Psoas muscle (tissue), 8 donors: ENCODE results near the gene POLN. TPM values are rescaled to one million over a fixed set of nuclear protein-coding genes. Genes with fewer than 3 reads are reported as not detected.

Source experiments
- ATAC-seq, 4 donors: fragments of 200-7000 bp; cut with Tn5 transposase; one replicate each; pipeline ENCODE4 v1.9.1; 2020; ENCODE audit warnings: moderate library complexity in 3 of 4, mild to moderate bottlenecking in 2 of 4
- DNase-seq, 2 donors: peaks; one replicate each; pipeline ENCODE4 v3.0.0-alpha.2; 2020
- H3K27ac ChIP-seq: fragments of 200-600 bp; one replicate; pipeline ENCODE4 v1.8.0; 2022
- H3K27me3 ChIP-seq, 3 donors: fragments of 200-600 bp in 1 of 3; one replicate each; pipeline versions ENCODE4 v1.6.1 to v1.8.0; 2013 to 2022; ENCODE audit warnings: low read length in 2 of 3, mild to moderate bottlenecking in 2 of 3, moderate library complexity in 1 of 3; ENCODE audit not compliant: insufficient read depth in 3 of 3
- H3K36me3 ChIP-seq, 2 donors: fragments of 200-600 bp in 1 of 2; one replicate each; pipeline versions ENCODE4 v1.6.1 to v1.8.0; 2013 to 2022; ENCODE audit warnings: low read depth in 1 of 2, mild to moderate bottlenecking in 1 of 2, moderate library complexity in 1 of 2; ENCODE audit not compliant: insufficient read depth in 1 of 2
- H3K4me1 ChIP-seq: fragments of 200-600 bp; one replicate; pipeline ENCODE4 v1.8.0; 2022
- H3K4me3 ChIP-seq: fragments of 200-600 bp; one replicate; pipeline ENCODE4 v1.8.0; 2022; ENCODE audit warnings: mild to moderate bottlenecking
- H3K9me3 ChIP-seq: fragments of 200-600 bp; one replicate; pipeline ENCODE4 v1.8.0; 2022
- WGBS, 3 donors: extraction: QIAGEN DNeasy Blood & Tissue Kit; methylation state at CpG; one replicate each; pipeline versions ENCODE4 v1.1.6 to v1.1.7; 2013; 5-methylcytosine and 5-hydroxymethylcytosine counted together
- intact Hi-C, 2 donors: fragments of 100-400 bp; cut with DNase I; formaldehyde crosslinking; loops; one replicate each; pipeline versions ENCODE4 v1.11.0 to v1.14.2; 2022
- polyA plus RNA-seq, 3 donors: library from polyadenylated mRNA; stranded (reverse); fragments of 200-250 nt; gene quantifications; one replicate each; pipeline ENCODE4 v1.2.3, GENCODE V29; 2013
- total RNA-seq, 4 donors: library from RNA; stranded (reverse); fragmentation: NEBNext Ultra II Directional in 2 of 4; extraction: Animal tissue kit (Norgen Biotek cat#: 25700) in 2 of 4; gene quantifications; one replicate each; pipeline versions ENCODE4 v1.2.1 to v1.2.4, GENCODE V29; 2021 to 2023
- TF ChIP-seq, protein P1 (sequence below): fragments of 200-600 bp; IDR thresholded peaks from one replicate; pipeline ENCODE4 v1.8.0; 2022; ENCODE audit warnings: antibody characterized with exemption
- donor health status: healthy with polysubstance abuse.
- donor health status: DM: no; HTN: no; CAD: no; lungs with moderate emphysema.
- donor health status: Bipolar disorder and iron deficiency.
- donor health status: healthy.
- donor health status: DM: yes; HTN: yes; CAD: no.
- donor health status: DM: no; HTN: no; CAD: no.
- donor health status: DM: no; HTN: no; CAD: no.
- donor health status: DM: yes; HTN: yes; CAD: no.

The POLN gene
- total and polyA plus RNA-seq, 7 donors = 0.44 to 3.0 (median 0.95) TPM

DNA sequence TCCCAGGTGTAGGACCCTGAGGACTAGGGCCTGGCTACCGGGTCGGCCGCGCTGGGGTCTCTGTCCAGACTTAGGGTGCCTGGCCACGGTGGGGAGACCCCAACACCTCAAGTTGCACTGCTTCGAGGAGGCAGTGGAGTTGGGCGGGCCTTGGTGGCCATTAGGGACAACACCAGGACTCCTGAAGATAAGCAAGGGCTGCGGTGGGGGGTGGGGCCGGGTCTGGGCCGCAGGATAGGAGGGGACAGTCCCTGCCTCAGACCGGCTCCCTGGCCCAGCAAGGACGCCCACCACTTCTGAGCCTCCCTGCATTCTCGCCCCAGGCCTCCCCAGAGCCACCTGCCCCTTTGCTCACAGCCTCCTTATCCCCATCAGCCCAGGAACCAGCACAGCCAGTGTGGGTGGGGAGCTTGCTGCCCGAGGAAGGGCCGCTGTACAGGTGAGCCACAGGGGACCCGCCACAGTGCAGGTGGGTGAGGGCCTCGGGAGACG lies 25.4 kb upstream of the POLN start:
- Histone ChIP-seq H3K4me3 (no peak overlapping the region), H3K9me3 (no peaks in the 10 kb centered on the region), H3K36me3 (no peaks in the 10 kb centered on the region), H3K27me3 (no peaks in the 10 kb centered on the region), H3K4me1 (peaks cover 59% of the 10 kb centered on the region), H3K27ac (peak overlapping the region; percentile 83)
- intact Hi-C loops = loop anchor here in 1 of 2 donors (5.0 kb wide), 1 partner anchor 135 kb away; no protein-coding TSS in a partner anchor
- TF ChIP-seq, protein P1, sequence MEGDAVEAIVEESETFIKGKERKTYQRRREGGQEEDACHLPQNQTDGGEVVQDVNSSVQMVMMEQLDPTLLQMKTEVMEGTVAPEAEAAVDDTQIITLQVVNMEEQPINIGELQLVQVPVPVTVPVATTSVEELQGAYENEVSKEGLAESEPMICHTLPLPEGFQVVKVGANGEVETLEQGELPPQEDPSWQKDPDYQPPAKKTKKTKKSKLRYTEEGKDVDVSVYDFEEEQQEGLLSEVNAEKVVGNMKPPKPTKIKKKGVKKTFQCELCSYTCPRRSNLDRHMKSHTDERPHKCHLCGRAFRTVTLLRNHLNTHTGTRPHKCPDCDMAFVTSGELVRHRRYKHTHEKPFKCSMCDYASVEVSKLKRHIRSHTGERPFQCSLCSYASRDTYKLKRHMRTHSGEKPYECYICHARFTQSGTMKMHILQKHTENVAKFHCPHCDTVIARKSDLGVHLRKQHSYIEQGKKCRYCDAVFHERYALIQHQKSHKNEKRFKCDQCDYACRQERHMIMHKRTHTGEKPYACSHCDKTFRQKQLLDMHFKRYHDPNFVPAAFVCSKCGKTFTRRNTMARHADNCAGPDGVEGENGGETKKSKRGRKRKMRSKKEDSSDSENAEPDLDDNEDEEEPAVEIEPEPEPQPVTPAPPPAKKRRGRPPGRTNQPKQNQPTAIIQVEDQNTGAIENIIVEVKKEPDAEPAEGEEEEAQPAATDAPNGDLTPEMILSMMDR = no peak
- WGBS, 3 donors = 88 to 91% (median 90%) methylated on average over 11 to 18 of the region's 18 CpGs
- DNase-seq (peak; percentile 10 to 51), ATAC-seq (no peak)

DNA sequence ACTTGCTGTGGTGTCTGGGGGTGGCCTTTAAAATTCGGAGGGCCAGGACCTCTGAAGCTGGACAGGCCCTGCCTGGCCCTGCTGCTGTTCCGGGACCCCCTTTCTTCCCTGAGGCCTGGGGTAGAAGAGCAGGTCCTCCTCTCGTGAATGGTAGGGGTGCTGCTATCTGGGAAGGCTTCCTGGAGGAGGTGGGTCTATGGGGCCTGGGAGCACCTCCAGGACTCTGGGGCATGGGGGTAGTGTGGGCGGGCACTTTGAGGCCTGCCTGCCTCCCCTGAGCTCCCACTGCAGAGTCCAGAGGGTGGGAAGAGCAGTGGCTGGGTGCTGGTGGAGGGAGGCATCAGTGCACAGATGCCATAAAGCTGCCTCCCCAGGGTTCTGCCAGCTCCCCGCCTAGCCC lies 24.9 kb upstream of the POLN start:
- Histone ChIP-seq H3K9me3 (no peaks in the 10 kb centered on the region), H3K4me3 (no peak overlapping the region), H3K4me1 (peaks cover 59% of the 10 kb centered on the region), H3K27ac (peak overlapping the region; percentile 50), H3K27me3 (no peaks in the 10 kb centered on the region), H3K36me3 (no peaks in the 10 kb centered on the region)
- ATAC-seq = no peak
- DNase-seq = peak in 1 of 2 donors; percentile 6
- intact Hi-C loops = loop anchor here in 1 of 2 donors (5.0 kb wide), 1 partner anchor 135 kb away; no protein-coding TSS in a partner anchor
- 64 to 81% (median 76%) methylated on average over 5 of the region's 5 CpGs for WGBS, 3 donors
- TF ChIP-seq, protein P1 = no peak

DNA sequence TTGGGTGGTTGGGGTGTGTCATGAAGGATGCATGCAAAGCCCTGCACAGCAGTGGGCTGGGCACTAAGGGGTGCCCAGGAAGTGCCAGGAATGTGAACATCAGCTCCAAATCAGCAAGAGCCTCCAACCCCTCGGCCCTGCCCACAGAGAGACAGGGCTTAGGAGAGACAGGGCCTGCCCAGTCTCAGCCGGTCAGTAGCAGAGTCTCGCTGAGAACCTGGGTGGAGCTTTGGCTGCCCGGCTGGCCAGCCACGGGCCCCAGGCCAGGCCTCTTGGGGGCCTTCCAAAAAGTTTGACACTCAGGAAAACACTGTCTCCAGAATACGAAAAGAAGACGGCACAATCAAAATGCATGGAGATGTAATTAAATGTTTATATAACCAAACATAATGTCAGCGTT lies 24.3 kb upstream of the POLN start:
- no peaks in the 10 kb centered on the region for H3K27me3 ChIP-seq
- DNase-seq = peak; percentile 76 to 89
- peaks cover 52% of the 10 kb centered on the region for H3K4me1 ChIP-seq
- TF ChIP-seq, protein P1 = no peak
- H3K27ac ChIP-seq = peak overlapping the region; percentile 67
- 4 to 15% (median 6%) methylated on average over 8 of the region's 8 CpGs for WGBS, 3 donors
- H3K4me3 ChIP-seq = peak overlapping the region; percentile 34
- intact Hi-C loops = loop anchor here in 1 of 2 donors (5.0 kb wide), 1 partner anchor 136 kb away; no protein-coding TSS in a partner anchor
- no peaks in the 10 kb centered on the region for H3K36me3 ChIP-seq
- peak in 2 of 4 donors; percentile 22 to 30 for ATAC-seq
- H3K9me3 ChIP-seq = no peaks in the 10 kb centered on the region

DNA sequence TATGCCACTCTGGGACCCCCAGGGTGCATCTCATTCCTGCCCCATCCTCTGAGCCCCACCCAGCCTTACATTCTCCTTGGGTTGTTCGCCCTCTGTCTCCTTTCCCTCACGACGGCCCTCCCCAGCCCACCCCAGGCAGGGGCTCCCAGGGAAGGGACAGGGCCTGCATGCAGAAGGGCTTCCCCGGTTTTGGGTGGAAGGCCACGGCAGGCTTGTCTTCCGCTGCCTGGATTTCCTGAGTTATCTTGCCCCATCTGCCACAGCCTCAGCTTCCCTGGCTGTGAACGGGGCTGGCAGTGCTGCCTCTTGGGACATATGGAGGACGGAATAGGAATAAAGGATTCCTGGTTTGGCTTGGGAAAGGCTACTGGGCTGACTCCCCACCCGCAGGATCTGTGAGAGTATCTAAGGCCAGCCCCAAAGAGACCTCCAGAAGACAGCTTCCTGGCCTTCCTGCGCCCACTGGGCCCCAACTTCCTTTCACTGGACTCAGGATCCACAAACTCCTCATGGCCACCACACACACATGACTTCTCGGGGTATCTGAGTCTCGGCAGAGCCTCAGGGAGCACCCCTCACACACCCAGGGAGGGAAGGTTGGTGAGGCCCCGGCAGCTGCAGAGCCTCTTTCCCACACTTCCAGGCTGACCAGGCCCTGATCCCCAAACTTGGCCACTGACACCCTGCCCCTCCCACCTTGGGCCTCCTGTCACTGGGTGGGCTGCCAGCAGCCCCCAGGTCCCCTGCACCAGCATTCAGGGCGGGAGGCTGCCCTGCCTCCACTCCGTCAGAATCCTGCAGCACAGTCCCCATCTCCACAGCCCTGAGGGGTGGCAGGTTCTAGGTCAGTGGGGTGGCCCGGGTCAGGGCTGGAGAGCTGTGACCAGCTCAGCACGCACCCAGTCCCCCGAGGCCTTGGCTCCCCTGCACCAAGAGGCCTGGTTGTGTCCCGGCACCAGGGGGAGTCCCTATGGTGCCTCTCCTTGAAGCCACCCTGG lies 23.5 kb upstream of the POLN start:
- DNase-seq (peak; percentile 19 to 51), ATAC-seq (no peak)
- Histone ChIP-seq H3K27me3 (no peaks in the 10 kb centered on the region), H3K36me3 (no peaks in the 10 kb centered on the region), H3K9me3 (no peaks in the 10 kb centered on the region), H3K4me1 (peaks cover 53% of the 10 kb centered on the region), H3K4me3 (peak overlapping the region; percentile 34), H3K27ac (peak overlapping the region; percentile 67)
- WGBS, 3 donors = 64 to 67% (median 67%) methylated on average over 15 to 19 of the region's 19 CpGs
- intact Hi-C loops = loop anchor here in 1 of 2 donors (5.0 kb wide), 1 partner anchor 137 kb away; no protein-coding TSS in a partner anchor
- TF ChIP-seq, protein P1 = no peak
